NCI-H2081 (cell line): ENCODE measurements around the gene OSMR.
A peak's percentile ranks its signal among the peaks of the same experiment; 100 is the strongest.

Experiments
- DNase-seq, 2 experiments: peaks; one replicate each; lab custom pipeline; 2025; lab: John Stamatoyannopoulos, UW

The OSMR gene

GRCh38 chr5:38926121-38926520, 80.3 kb downstream of the OSMR start:
- DNase-seq, result no peak

- DNase-seq, result no peak
These were observed 81.7 kb downstream of the OSMR start for GRCh38 chr5:38927470-38927869.

GRCh38 chr5:38929838-38930237, 84.0 kb downstream of the OSMR start:
- no peak for DNase-seq

- DNase-seq, result no peak
These were observed 85.9 kb downstream of the OSMR start for GRCh38 chr5:38931731-38932130.

- no peak for DNase-seq
These were observed 87.1 kb downstream of the OSMR start for GRCh38 chr5:38932854-38933408.

GRCh38 chr5:38935437-38935836, 89.6 kb downstream of the OSMR start:
- DNase-seq, result no peak

- DNase-seq, result no peak
These were observed 90.5 kb downstream of the OSMR start for GRCh38 chr5:38936269-38936668.

GRCh38 chr5:38938424-38938823, 92.6 kb downstream of the OSMR start:
- DNase-seq, result no peak

- DNase-seq, result peak in 1 of 2 experiments; percentile 12
These were observed 93.2 kb downstream of the OSMR start for GRCh38 chr5:38938973-38939372.

GRCh38 chr5:38940230-38940858, 94.5 kb downstream of the OSMR start:
- no peak for DNase-seq

GRCh38 chr5:38941912-38942311, 96.1 kb downstream of the OSMR start:
- DNase-seq, result no peak

GRCh38 chr5:38944282-38944681, 98.5 kb downstream of the OSMR start:
- no peak for DNase-seq

- DNase-seq, result no peak
These were observed 102.7 kb downstream of the OSMR start for GRCh38 chr5:38948501-38948900.

- no peak for DNase-seq
These were observed 107.7 kb downstream of the OSMR start for GRCh38 chr5:38953426-38954012.

GRCh38 chr5:38961691-38962090, 115.9 kb downstream of the OSMR start:
- no peak for DNase-seq

- DNase-seq, result no peak
These were observed 122.9 kb downstream of the OSMR start for GRCh38 chr5:38968665-38969064.

- no peak for DNase-seq
These were observed 132.2 kb downstream of the OSMR start for GRCh38 chr5:38978036-38978435.

- no peak for DNase-seq
These were observed 133.7 kb downstream of the OSMR start for GRCh38 chr5:38979535-38979934.
